KMS-11 (cell line): Measurements from ENCODE around the gene HERC3.

Experiments
- H2AFZ ChIP-seq: fragments of 200-600 bp; sonication (generic); 2 replicates; pipeline ENCODE4 v1.6.1; 2016; ENCODE audit warnings: antibody characterized with exemption, mixed run types, low read depth
- H3K27ac ChIP-seq: fragments of 200-600 bp; sonication (generic); 2 replicates; pipeline ENCODE4 v1.6.1; 2016; ENCODE audit warnings: mild to moderate bottlenecking, mixed run types
- H3K27me3 ChIP-seq: fragments of 200-600 bp; sonication (generic); 2 replicates; pipeline ENCODE4 v1.6.1; 2017; ENCODE audit warnings: mild to moderate bottlenecking, low read depth, mixed run types, moderate library complexity; ENCODE audit not compliant: insufficient read depth
- H3K36me3 ChIP-seq: fragments of 200-600 bp; sonication (generic); 2 replicates; pipeline ENCODE4 v1.6.1; 2017; ENCODE audit warnings: mild to moderate bottlenecking, mixed run types; ENCODE audit not compliant: insufficient read depth
- H3K4me1 ChIP-seq: fragments of 200-600 bp; sonication (generic); 2 replicates; pipeline ENCODE4 v1.6.1; 2016; ENCODE audit warnings: mild to moderate bottlenecking, low read depth, mixed run types; ENCODE audit not compliant: poor library complexity, severe bottlenecking
- H3K4me2 ChIP-seq: fragments of 200-600 bp; sonication (generic); 2 replicates; pipeline ENCODE4 v1.7.0; 2016; ENCODE audit warnings: mild to moderate bottlenecking, mixed run types
- H3K4me3 ChIP-seq: fragments of 200-600 bp; sonication (generic); IDR thresholded peaks from 2 replicates; pipeline ENCODE4 v1.6.1; 2017; ENCODE audit warnings: low read depth, low read length, mixed read lengths; ENCODE audit not compliant: insufficient read depth
- H3K79me2 ChIP-seq: fragments of 200-600 bp; sonication (generic); 2 replicates; pipeline ENCODE4 v1.6.1; 2016; ENCODE audit warnings: low read depth, mixed run types; ENCODE audit not compliant: insufficient read depth
- H3K9ac ChIP-seq: fragments of 200-600 bp; sonication (generic); 2 replicates; pipeline ENCODE4 v1.6.1; 2016; ENCODE audit warnings: mild to moderate bottlenecking, mixed run types
- H4K20me1 ChIP-seq: fragments of 200-600 bp; sonication (generic); 2 replicates; pipeline ENCODE4 v1.6.1; 2016; ENCODE audit warnings: mild to moderate bottlenecking, mixed run types; ENCODE audit not compliant: insufficient read depth
- CTCF ChIP-seq: fragments of 200-600 bp; sonication (generic); conservative IDR thresholded peaks from 2 replicates; pipeline ENCODE4 v1.6.1; 2017; ENCODE audit warnings: low read depth, mild to moderate bottlenecking, antibody characterized with exemption, low read length, moderate library complexity, mixed read lengths

The HERC3 gene

GRCh38 chr4:88573276-88573980 is 18.9 kb upstream of the HERC3 start:
- TF ChIP-seq CTCF, result no peak
- no peak overlapping the region for H3K4me2 ChIP-seq
- no peaks in the 10 kb centered on the region for H4K20me1 ChIP-seq
- no peaks in the 10 kb centered on the region for H3K36me3 ChIP-seq
- no peaks in the 10 kb centered on the region for H3K27me3 ChIP-seq
- H3K4me3 ChIP-seq, result no peak overlapping the region
- H3K79me2 ChIP-seq, result no peaks in the 10 kb centered on the region
- H3K4me1 ChIP-seq, result no peaks in the 10 kb centered on the region
- no peak overlapping the region for H3K9ac ChIP-seq
- H3K27ac ChIP-seq, result no peak overlapping the region
- no peak overlapping the region for H2AFZ ChIP-seq

GRCh38 chr4:88573995-88574394 is 18.3 kb upstream of the HERC3 start:
- no peaks in the 10 kb centered on the region for H3K27me3 ChIP-seq
- no peak overlapping the region for H2AFZ ChIP-seq
- TF ChIP-seq CTCF, result no peak
- no peaks in the 10 kb centered on the region for H4K20me1 ChIP-seq
- no peak overlapping the region for H3K9ac ChIP-seq
- H3K79me2 ChIP-seq, result no peaks in the 10 kb centered on the region
- H3K27ac ChIP-seq, result no peak overlapping the region
- no peaks in the 10 kb centered on the region for H3K4me1 ChIP-seq
- no peak overlapping the region for H3K4me3 ChIP-seq
- H3K4me2 ChIP-seq, result no peak overlapping the region
- no peaks in the 10 kb centered on the region for H3K36me3 ChIP-seq

GRCh38 chr4:88575186-88575585 is 17.1 kb upstream of the HERC3 start:
- Histone ChIP-seq H3K4me3 (no peak overlapping the region), H3K27ac (no peak overlapping the region), H3K9ac (no peak overlapping the region), H3K79me2 (no peaks in the 10 kb centered on the region), H3K4me1 (no peaks in the 10 kb centered on the region), H2AFZ (no peak overlapping the region), H4K20me1 (no peaks in the 10 kb centered on the region), H3K27me3 (no peaks in the 10 kb centered on the region), H3K4me2 (no peak overlapping the region), H3K36me3 (no peaks in the 10 kb centered on the region)
- no peak for TF ChIP-seq CTCF

GRCh38 chr4:88582493-88582892 is 9.8 kb upstream of the HERC3 start:
- no peak overlapping the region for H3K9ac ChIP-seq
- no peak overlapping the region for H2AFZ ChIP-seq
- no peaks in the 10 kb centered on the region for H3K79me2 ChIP-seq
- H3K36me3 ChIP-seq, result no peaks in the 10 kb centered on the region
- H3K4me1 ChIP-seq, result no peaks in the 10 kb centered on the region
- no peak for TF ChIP-seq CTCF
- H4K20me1 ChIP-seq, result no peaks in the 10 kb centered on the region
- no peak overlapping the region for H3K4me3 ChIP-seq
- no peak overlapping the region for H3K4me2 ChIP-seq
- no peak overlapping the region for H3K27ac ChIP-seq
- no peaks in the 10 kb centered on the region for H3K27me3 ChIP-seq
